Measurements from ENCODE around the gene DNMBP.

Gene DNMBP

GRCh38 chr10:99834410-99834809 is 175.3 kb downstream of the DNMBP start:
- TF ChIP-seq ZFX (IDR thresholded peaks at IDR 0.05) (no peak), CTCF (conservative IDR thresholded peaks at IDR 0.05) (no peak)
- no peak overlapping the region for H3K27ac ChIP-seq

- no peak for TF ChIP-seq CTCF (conservative IDR thresholded peaks at IDR 0.05)
- TF ChIP-seq ZFX (IDR thresholded peaks at IDR 0.05): no peak
These were observed 177.3 kb downstream of the DNMBP start for GRCh38 chr10:99832439-99832838.

GRCh38 chr10:99828464-99828863 is 181.3 kb downstream of the DNMBP start:
- TF ChIP-seq ZFX (IDR thresholded peaks at IDR 0.05) (no peak), CTCF (conservative IDR thresholded peaks at IDR 0.05) (no peak)
- H3K27ac ChIP-seq: no peak overlapping the region

More at GRCh38 chr10:99832439-99832838, 177.3 kb downstream of the DNMBP start:
- H3K27ac ChIP-seq: no peak overlapping the region

GRCh38 chr10:99827936-99828335 is 181.8 kb downstream of the DNMBP start:
- H3K27ac ChIP-seq: no peak overlapping the region
- TF ChIP-seq ZFX (IDR thresholded peaks at IDR 0.05) (no peak), CTCF (conservative IDR thresholded peaks at IDR 0.05) (no peak)
